ENCODE measurements around the gene PACS2.

Gene PACS2

DNA sequence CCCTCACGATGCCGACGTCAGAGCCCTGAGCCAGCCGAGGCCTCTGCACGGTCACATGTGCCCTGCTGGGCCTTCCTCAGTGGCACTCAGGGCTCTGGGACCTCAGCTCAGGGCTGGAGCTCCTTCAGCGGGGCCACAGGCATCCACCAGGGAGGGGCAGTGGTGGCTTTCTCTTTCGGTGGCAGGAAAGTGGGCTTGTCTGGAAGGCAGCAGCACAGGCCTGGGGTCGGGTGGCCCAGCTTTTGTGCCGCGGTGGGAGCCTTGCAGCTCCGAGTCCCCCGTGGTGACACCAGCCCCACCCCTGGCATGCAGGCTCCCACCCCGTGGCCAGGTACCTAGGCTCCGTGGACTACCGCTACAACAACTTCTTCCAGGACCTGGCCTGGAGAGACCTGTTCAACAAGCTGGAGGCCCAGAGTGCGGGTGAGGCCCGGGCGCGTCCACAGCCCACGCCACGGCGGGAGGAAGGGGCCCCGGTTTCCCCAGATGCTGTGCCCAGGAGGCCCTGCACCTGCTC lies 69.6 kb downstream of the PACS2 start:
- CTCF ChIA-PET: interaction anchor here (1.0 to 3.0 kb wide), 3 partner anchors 13 to 106 kb away, joined by 3 to 14 read pairs (median 4); no protein-coding TSS in a partner anchor
- POLR2A ChIA-PET: no interaction called here
- TF ChIP-seq, protein P1, sequence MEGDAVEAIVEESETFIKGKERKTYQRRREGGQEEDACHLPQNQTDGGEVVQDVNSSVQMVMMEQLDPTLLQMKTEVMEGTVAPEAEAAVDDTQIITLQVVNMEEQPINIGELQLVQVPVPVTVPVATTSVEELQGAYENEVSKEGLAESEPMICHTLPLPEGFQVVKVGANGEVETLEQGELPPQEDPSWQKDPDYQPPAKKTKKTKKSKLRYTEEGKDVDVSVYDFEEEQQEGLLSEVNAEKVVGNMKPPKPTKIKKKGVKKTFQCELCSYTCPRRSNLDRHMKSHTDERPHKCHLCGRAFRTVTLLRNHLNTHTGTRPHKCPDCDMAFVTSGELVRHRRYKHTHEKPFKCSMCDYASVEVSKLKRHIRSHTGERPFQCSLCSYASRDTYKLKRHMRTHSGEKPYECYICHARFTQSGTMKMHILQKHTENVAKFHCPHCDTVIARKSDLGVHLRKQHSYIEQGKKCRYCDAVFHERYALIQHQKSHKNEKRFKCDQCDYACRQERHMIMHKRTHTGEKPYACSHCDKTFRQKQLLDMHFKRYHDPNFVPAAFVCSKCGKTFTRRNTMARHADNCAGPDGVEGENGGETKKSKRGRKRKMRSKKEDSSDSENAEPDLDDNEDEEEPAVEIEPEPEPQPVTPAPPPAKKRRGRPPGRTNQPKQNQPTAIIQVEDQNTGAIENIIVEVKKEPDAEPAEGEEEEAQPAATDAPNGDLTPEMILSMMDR (IDR thresholded peaks at IDR 0.05; ENCODE audit: control extremely low read depth, extremely low read depth, low read depth, missing control alignments): no peak
- no peak for DNase-seq (ENCODE audit: extremely low spot score)

DNA sequence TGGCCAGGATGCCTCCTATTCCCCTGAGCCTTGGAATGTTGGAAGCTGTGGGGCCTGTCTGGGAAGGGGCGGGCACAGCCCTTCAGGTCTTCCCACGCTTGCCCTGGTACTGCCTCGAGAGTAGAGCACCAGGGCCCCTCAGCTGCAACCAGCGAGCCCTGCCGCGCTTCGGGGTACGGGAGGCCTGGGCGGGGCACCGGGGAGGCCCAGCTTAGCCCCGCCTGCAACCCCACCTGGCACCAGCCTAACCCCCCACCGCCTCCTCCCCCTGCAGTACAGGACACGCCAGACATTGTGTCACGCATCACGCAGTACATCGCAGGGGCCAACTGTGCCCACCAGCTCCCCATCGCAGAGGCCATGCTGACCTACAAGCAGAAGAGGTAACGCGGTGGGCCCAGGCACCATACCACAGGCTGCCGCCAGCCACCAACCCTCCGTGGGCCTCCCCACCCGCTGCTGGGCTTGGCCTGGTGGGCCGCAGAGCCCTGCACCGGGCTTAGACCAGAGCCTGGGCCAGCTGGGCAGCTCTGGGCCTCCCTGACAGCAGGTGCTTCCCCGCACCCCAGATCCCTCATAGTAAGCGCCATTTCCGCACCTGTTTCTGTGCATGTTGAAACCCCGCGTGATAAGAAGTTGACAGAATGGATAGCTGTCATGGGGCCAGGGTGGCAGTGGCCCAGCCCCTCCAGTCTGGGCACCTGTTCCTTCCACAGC lies 70.2 kb downstream of the PACS2 start:
- TF ChIP-seq, protein P1 (IDR thresholded peaks at IDR 0.05; ENCODE audit: control extremely low read depth, extremely low read depth, low read depth, missing control alignments): no peak
- DNase-seq (ENCODE audit: extremely low spot score): no peak
- ChIA-PET CTCF (interaction anchor here (0.9 to 3.0 kb wide), 4 partner anchors 14 to 105 kb away, joined by 3 to 14 read pairs (median 4); no protein-coding TSS in a partner anchor), POLR2A (no interaction called here)

DNA sequence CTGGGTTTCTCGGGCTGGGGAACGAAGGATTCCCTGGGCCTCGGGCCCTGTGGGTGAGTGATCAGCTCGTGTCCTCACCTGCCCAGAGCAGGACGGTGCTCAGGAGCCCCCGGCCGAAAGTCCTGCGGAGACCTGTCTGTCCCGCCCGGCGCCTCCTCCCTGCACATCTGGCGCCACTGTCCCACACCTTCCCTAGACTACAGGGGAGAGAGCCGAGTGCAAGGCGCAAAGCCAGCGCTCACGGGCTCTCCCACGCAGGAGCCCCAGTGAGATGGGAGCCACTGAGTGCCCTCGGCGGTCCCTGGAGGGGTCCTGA lies 70.7 kb downstream of the PACS2 start:
- POLR2A ChIA-PET: no interaction called here
- TF ChIP-seq, protein P1 (IDR thresholded peaks at IDR 0.05; ENCODE audit: control extremely low read depth, extremely low read depth, low read depth, missing control alignments): no peak
- CTCF ChIA-PET: interaction anchor here (0.9 to 3.0 kb wide), 2 partner anchors 14 to 95 kb away, joined by 3 to 14 read pairs; no protein-coding TSS in a partner anchor

DNA sequence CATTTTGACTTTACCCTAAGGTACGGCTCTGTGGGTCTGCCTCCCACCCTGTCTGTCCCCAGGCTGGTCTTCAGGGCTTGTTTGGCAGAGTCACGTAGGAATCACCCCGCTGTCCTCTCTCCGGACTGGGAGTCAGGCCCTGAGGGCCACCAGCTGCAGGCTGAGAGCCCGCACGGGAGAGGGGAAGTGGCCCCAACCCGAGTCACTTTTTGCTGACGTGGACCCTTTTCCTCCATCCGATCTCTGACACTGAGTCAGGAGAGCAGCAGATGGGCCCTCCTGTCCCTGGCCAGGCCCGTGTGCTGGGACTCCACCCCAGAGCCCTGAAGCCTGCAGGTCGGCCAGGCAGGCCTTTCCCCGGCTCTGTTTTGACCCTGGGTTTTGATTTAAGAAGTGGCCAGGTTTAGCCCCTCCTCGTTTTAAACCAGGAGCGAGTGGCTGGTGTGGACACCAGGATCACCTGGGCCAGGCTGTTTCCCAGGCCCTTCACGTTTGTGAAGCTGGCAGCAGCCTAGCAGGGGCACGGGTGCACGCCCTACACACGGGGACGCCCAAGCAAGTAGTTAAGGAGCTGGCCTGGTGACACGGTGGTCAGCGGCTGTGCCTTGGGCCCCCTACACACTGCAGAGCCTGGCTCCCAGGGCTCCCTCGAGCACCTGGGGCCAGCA lies 71.3 kb downstream of the PACS2 start:
- ChIA-PET CTCF (interaction anchor here (1.3 to 3.0 kb wide), 3 partner anchors 15 to 18 kb away, joined by 3 to 14 read pairs (median 4); no protein-coding TSS in a partner anchor), POLR2A (no interaction called here)
- DNase-seq (ENCODE audit: extremely low spot score): no peak
- TF ChIP-seq, protein P1 (IDR thresholded peaks at IDR 0.05; ENCODE audit: control extremely low read depth, extremely low read depth, low read depth, missing control alignments): no peak

More for the DNA sequence above, 70.7 kb downstream of the PACS2 start:
- DNase-seq (ENCODE audit: extremely low spot score): no peak

DNA sequence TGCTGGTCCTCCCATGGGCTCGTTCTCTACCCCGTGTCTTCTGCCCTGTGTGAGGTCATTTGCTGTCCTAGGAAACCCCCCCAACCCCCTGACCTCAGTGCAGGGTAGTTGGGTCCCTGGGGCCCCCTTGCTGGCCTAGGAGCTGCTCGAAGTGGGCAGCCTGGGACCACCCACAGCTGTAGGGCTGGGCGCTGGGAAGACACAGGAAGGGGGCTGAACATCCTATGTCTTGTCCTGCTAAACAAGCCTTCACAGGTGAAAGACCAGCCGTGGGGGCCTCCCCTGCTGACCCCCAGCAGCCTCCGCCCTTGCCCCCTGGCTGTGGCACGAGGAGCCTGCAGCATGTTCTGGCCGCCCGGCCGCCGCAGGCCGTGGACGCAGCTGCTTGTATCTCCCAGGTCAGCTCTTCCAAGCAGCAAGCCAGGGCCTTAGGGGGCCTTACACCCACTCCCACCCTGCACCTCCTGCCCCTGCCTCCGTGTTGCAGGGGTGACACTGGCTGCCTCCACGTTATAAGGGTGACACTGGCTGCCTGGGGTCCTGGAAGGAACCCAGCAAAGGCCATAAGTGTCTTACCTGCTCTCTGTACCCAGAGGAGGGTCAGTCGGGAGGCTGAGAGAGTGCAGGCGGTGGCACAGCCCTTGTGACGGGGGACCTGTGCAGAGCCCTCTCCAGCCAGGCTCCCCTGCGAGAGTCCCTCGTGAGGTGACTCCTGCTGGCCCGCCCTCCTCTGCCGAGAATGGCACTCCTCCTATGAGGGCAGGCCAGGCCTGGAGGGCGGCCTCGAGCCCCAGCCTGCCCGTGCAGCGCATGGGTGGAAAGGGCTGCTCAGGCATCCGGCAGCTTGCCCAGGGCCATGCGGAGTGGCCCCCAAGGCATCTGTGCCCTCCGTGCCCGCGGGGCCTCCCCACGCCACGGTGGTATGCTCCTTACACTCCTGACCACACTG lies 72.3 kb downstream of the PACS2 start:
- DNase-seq (ENCODE audit: extremely low spot score): no peak
- POLR2A ChIA-PET: no interaction called here
- CTCF ChIA-PET: interaction anchor here (1.3 to 1.4 kb wide), 2 partner anchors 16 to 17 kb away, joined by 3 to 4 read pairs; no protein-coding TSS in a partner anchor
- TF ChIP-seq, protein P1 (IDR thresholded peaks at IDR 0.05; ENCODE audit: control extremely low read depth, extremely low read depth, low read depth, missing control alignments): no peak

DNA sequence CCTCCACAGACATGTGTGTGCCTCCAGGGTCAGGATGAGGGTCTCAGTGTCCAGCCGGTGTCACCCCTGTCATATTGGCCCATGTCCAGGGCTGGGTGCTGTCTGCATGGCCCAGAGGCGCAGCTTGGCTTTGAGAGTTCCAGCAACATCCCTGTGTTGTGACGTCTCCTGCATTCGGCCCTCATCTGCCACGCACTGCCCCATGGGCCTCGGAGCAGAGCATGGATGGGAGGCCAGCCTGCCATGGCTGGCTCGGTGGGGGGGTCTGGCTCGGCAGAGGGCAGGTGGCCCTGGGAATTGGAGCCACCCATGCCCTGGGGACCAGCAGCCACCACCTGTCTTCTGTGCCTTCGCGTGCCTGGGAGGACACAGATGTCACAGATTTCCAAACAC lies 73.0 kb downstream of the PACS2 start:
- ChIA-PET POLR2A (no interaction called here), CTCF (no interaction called here)
- TF ChIP-seq, protein P1 (IDR thresholded peaks at IDR 0.05; ENCODE audit: control extremely low read depth, extremely low read depth, low read depth, missing control alignments): no peak
- no peak for DNase-seq (ENCODE audit: extremely low spot score)

Measured in GM10248 (cell line).